Neural progenitor cell (in vitro differentiated cells): ENCODE data around the gene S1PR4. TPM values are rescaled to one million over a fixed set of nuclear protein-coding genes. Genes with fewer than 3 reads are reported as not detected.
"Not testable (repeated sequence)": the region's sequence is repeated elsewhere in the genome, so short reads cannot be mapped to it uniquely, and the experiment has no call there.

ENCODE experiments used
- DNase-seq: peaks from one replicate; pipeline ENCODE4 v3.0.0-alpha.2; 2016; ENCODE audit warnings: low spot score
- H2AFZ ChIP-seq: fragments of 200-600 bp; sonication (generic); replicated peaks from 2 replicates; pipeline ENCODE4 v1.6.1; 2016; ENCODE audit warnings: antibody characterized with exemption
- H3F3A ChIP-seq: fragments of 200-600 bp; sonication (generic); 2 replicates; pipeline ENCODE4 v1.6.1; 2016; ENCODE audit warnings: antibody characterized with exemption, low read depth
- H3K27ac ChIP-seq: fragments of 200-600 bp; sonication (generic); 2 replicates; pipeline ENCODE4 v1.5.1; 2016; ENCODE audit warnings: mild to moderate bottlenecking
- H3K27me3 ChIP-seq: fragments of 200-600 bp; sonication (generic); 2 replicates; pipeline ENCODE4 v1.6.1; 2016; ENCODE audit warnings: mild to moderate bottlenecking, moderate library complexity
- H3K36me3 ChIP-seq: fragments of 200-600 bp; sonication (generic); 2 replicates; pipeline ENCODE4 v1.5.1; 2016
- H3K4me1 ChIP-seq: fragments of 200-600 bp; sonication (generic); 2 replicates; pipeline ENCODE4 v1.6.1; 2016; ENCODE audit warnings: mixed run types
- H3K4me2 ChIP-seq: fragments of 200-600 bp; sonication (generic); 2 replicates; pipeline ENCODE4 v1.6.1; 2016
- H3K4me3 ChIP-seq: fragments of 200-600 bp; sonication (generic); 2 replicates; pipeline ENCODE4 v1.5.1; 2016
- H3K79me2 ChIP-seq: fragments of 200-600 bp; sonication (generic); 2 replicates; pipeline ENCODE4 v1.6.1; 2016; ENCODE audit warnings: low read depth
- H3K9ac ChIP-seq: fragments of 200-600 bp; sonication (generic); 2 replicates; pipeline ENCODE4 v1.6.1; 2016
- H3K9me3 ChIP-seq: fragments of 200-600 bp; sonication (generic); 2 replicates; pipeline ENCODE4 v1.5.1; 2016; ENCODE audit warnings: low read depth
- H4K20me1 ChIP-seq: fragments of 200-600 bp; sonication (generic); 2 replicates; pipeline ENCODE4 v1.6.1; 2016; ENCODE audit warnings: low read depth
- H3K27ac Mint-ChIP-seq: 3 replicates; pipeline ENCODE4 v1.8.0; 2021; ENCODE audit warnings: mixed read lengths
- H3K27me3 Mint-ChIP-seq: 2 replicates; pipeline ENCODE4 v1.8.0; 2022; ENCODE audit warnings: low read depth, mild to moderate bottlenecking, inconsistent platforms, moderate library complexity, mixed read lengths; ENCODE audit not compliant: insufficient read depth
- H3K36me3 Mint-ChIP-seq: 3 replicates; pipeline ENCODE4 v1.8.0; 2021; ENCODE audit warnings: mixed read lengths
- H3K4me1 Mint-ChIP-seq: 3 replicates; pipeline ENCODE4 v1.8.0; 2021; ENCODE audit warnings: mixed read lengths
- H3K4me3 Mint-ChIP-seq: 3 replicates; pipeline ENCODE4 v1.8.0; 2021; ENCODE audit warnings: mild to moderate bottlenecking, moderate library complexity, mixed read lengths
- H3K9me3 Mint-ChIP-seq: 3 replicates; pipeline ENCODE4 v1.8.0; 2020; ENCODE audit warnings: mixed read lengths
- CTCF ChIP-seq: fragments of 200-600 bp; sonication (generic); IDR thresholded peaks from 2 replicates; pipeline ENCODE4 v1.5.1; 2017; ENCODE audit warnings: antibody characterized with exemption, mild to moderate bottlenecking
- EZH2 ChIP-seq: fragments of 200-600 bp; sonication (generic); IDR thresholded peaks from 2 replicates; pipeline ENCODE4 v1.6.1; 2017; ENCODE audit warnings: antibody characterized with exemption, mild to moderate bottlenecking, moderate library complexity
- EZH2phosphoT487 ChIP-seq: fragments of 200-600 bp; sonication (generic); IDR thresholded peaks from 2 replicates; pipeline ENCODE4 v1.6.1; 2017; ENCODE audit warnings: antibody characterized with exemption
- total RNA-seq: library from RNA; depleted of rRNA; stranded (reverse); fragments of >200 nt; gene quantifications from 2 replicates; pipeline ENCODE4 v1.2.3, GENCODE V29; 2015; ENCODE audit warnings: low replicate concordance

Gene S1PR4
- total RNA-seq, 1 donor from 2014 or later = not detected

GRCh38 chr19:3190470-3190770, 11.9 kb downstream of the S1PR4 start:
- Mint-ChIP-seq H3K27ac (no peak overlapping the region), H3K9me3 (no peaks in the 10 kb centered on the region), H3K4me3 (no peak overlapping the region), H3K4me1 (peaks cover 10% of the 10 kb centered on the region), H3K27me3 (no peaks in the 10 kb centered on the region), H3K36me3 (peaks cover 5% of the 10 kb centered on the region)
- Histone ChIP-seq H3K27ac (no peak overlapping the region), H3K4me1 (peaks cover 10% of the 10 kb centered on the region), H3K9me3 (no peaks in the 10 kb centered on the region), H3F3A (no peaks in the 10 kb centered on the region), H4K20me1 (peaks cover 56% of the 10 kb centered on the region), H3K9ac (no peak overlapping the region), H2AFZ (no peak overlapping the region), H3K4me2 (no peak overlapping the region), H3K36me3 (no peaks in the 10 kb centered on the region), H3K27me3 (no peaks in the 10 kb centered on the region), H3K4me3 (no peak overlapping the region), H3K79me2 (peaks cover 56% of the 10 kb centered on the region)
- TF ChIP-seq CTCF (no peak), EZH2 (no peak), EZH2phosphoT487 (no peak)
- DNase-seq = no peak

- Mint-ChIP-seq H3K36me3 (peaks cover 5% of the 10 kb centered on the region), H3K27ac (peak overlapping the region; percentile 42), H3K27me3 (no peaks in the 10 kb centered on the region), H3K4me1 (peaks cover 9% of the 10 kb centered on the region), H3K4me3 (no peak overlapping the region), H3K9me3 (no peaks in the 10 kb centered on the region)
- no peak overlapping the region for H3K4me3 ChIP-seq
- H3K9ac ChIP-seq = no peak overlapping the region
- H3K27ac ChIP-seq = no peak overlapping the region
- H3K9me3 ChIP-seq = no peaks in the 10 kb centered on the region
- no peak overlapping the region for H3K4me2 ChIP-seq
- H3K4me1 ChIP-seq = peaks cover 10% of the 10 kb centered on the region
- H3F3A ChIP-seq = no peaks in the 10 kb centered on the region
- H4K20me1 ChIP-seq = peaks cover 53% of the 10 kb centered on the region
- H3K27me3 ChIP-seq = no peaks in the 10 kb centered on the region
- no peak for DNase-seq
- H3K79me2 ChIP-seq = peaks cover 53% of the 10 kb centered on the region
- no peaks in the 10 kb centered on the region for H3K36me3 ChIP-seq
- no peak for TF ChIP-seq CTCF
- no peak for TF ChIP-seq EZH2phosphoT487
- TF ChIP-seq EZH2 = no peak
- H2AFZ ChIP-seq = no peak overlapping the region
Measured at GRCh38 chr19:3190921-3191805, 12.6 kb downstream of the S1PR4 start.

DNA sequence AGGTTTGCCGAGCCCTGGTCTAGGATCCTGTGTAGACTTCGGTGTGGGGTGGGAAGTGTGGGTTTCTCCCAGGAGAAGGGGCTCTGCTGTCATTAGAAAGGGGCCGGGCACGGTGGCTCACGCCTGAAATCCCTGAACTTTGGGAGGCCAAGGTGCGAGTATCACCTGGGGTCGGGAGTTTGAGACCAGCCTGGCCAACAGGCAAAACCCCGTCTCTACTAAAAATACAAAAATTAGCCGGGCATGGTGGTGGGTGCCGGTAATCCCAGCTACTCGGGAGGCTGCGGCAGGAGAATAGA, 13.2 kb downstream of the S1PR4 start:
- not testable (repeated sequence) for DNase-seq, H2AFZ ChIP-seq, H3K9ac ChIP-seq, H3K36me3 ChIP-seq, H3K9me3 ChIP-seq, H3K4me1 Mint-ChIP-seq, H3F3A ChIP-seq, H3K9me3 Mint-ChIP-seq, H3K4me3 Mint-ChIP-seq, H3K4me3 ChIP-seq, H3K4me1 ChIP-seq, H3K27me3 ChIP-seq, H3K36me3 Mint-ChIP-seq, H3K27me3 Mint-ChIP-seq, H3K27ac ChIP-seq, H3K4me2 ChIP-seq, H3K27ac Mint-ChIP-seq
- H4K20me1 ChIP-seq = peaks cover 47% of the 10 kb centered on the region
- H3K79me2 ChIP-seq = peaks cover 47% of the 10 kb centered on the region

- no peak overlapping the region for H3K27ac Mint-ChIP-seq
- no peaks in the 10 kb centered on the region for H3K27me3 ChIP-seq
- H3K4me2 ChIP-seq = no peak overlapping the region
- H3K4me3 ChIP-seq = no peak overlapping the region
- no peaks in the 10 kb centered on the region for H3K9me3 ChIP-seq
- no peak overlapping the region for H3K9ac ChIP-seq
- no peak for TF ChIP-seq EZH2
- no peak for TF ChIP-seq CTCF
- no peak for TF ChIP-seq EZH2phosphoT487
- H3K4me3 Mint-ChIP-seq = no peak overlapping the region
- H3K79me2 ChIP-seq = peaks cover 42% of the 10 kb centered on the region
- H3K4me1 ChIP-seq = peaks cover under 1% of the 10 kb centered on the region
- no peak overlapping the region for H2AFZ ChIP-seq
- H3F3A ChIP-seq = no peaks in the 10 kb centered on the region
- no peaks in the 10 kb centered on the region for H3K36me3 ChIP-seq
- H3K27me3 Mint-ChIP-seq = no peaks in the 10 kb centered on the region
- DNase-seq = no peak
- H3K36me3 Mint-ChIP-seq = peaks cover 5% of the 10 kb centered on the region
- no peaks in the 10 kb centered on the region for H3K9me3 Mint-ChIP-seq
- no peak overlapping the region for H3K27ac ChIP-seq
- H3K4me1 Mint-ChIP-seq = peaks cover 1% of the 10 kb centered on the region
- peaks cover 43% of the 10 kb centered on the region for H4K20me1 ChIP-seq
Measured at GRCh38 chr19:3192228-3192635, 13.7 kb downstream of the S1PR4 start.
